VCaP (cell line): ENCODE results near the gene TEAD1.

ENCODE experiments used
- H3K27ac ChIP-seq: fragments of 450-650 bp; 2 replicates; pipeline ENCODE4 v1.5.1; 2017
- TF ChIP-seq, protein P1 (sequence below): fragments of 450-650 bp; conservative IDR thresholded peaks from 2 replicates; pipeline ENCODE4 v1.5.1; 2017; ENCODE audit warnings: mild to moderate bottlenecking, moderate library complexity

TEAD1 gene

DNA sequence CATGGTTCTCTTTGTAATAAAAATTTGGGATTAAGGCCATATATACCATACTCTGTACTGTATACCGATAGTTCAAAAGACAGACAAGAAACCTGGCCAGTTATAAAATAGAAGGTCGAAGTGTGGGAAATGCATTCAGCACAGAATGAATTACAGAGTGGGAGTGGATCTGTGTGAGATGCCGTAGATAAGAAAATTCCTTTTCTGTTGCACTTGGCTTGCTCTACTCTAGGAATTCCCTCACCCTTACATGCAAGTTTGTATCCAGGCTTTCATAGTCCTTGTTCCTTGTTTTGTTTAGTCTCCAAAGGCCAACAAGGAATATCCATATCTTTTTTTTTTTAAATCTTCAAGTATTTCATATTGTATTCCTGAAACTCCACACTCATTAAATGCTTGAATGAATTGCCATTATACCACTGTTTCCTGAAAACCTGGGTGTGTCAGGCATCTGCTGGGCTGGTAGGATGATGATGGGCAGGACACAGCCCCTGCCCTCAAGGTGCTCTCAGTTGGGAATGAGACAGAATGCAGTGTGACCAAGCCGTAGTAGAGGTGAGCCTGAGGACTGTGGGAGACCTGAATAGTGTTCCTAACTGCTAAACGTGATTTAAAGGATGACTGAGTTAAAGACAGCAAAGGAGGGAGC lies 53.5 kb downstream of the TEAD1 start:
- no peak overlapping the region for H3K27ac ChIP-seq
- TF ChIP-seq, protein P1, sequence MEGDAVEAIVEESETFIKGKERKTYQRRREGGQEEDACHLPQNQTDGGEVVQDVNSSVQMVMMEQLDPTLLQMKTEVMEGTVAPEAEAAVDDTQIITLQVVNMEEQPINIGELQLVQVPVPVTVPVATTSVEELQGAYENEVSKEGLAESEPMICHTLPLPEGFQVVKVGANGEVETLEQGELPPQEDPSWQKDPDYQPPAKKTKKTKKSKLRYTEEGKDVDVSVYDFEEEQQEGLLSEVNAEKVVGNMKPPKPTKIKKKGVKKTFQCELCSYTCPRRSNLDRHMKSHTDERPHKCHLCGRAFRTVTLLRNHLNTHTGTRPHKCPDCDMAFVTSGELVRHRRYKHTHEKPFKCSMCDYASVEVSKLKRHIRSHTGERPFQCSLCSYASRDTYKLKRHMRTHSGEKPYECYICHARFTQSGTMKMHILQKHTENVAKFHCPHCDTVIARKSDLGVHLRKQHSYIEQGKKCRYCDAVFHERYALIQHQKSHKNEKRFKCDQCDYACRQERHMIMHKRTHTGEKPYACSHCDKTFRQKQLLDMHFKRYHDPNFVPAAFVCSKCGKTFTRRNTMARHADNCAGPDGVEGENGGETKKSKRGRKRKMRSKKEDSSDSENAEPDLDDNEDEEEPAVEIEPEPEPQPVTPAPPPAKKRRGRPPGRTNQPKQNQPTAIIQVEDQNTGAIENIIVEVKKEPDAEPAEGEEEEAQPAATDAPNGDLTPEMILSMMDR: no peak

GRCh38 chr11:12728417-12728816 lies 54.2 kb downstream of the TEAD1 start:
- TF ChIP-seq, protein P1: no peak

GRCh38 chr11:12729941-12730340 lies 55.7 kb downstream of the TEAD1 start:
- H3K27ac ChIP-seq: no peak overlapping the region
- TF ChIP-seq, protein P1: no peak

More at GRCh38 chr11:12728417-12728816, 54.2 kb downstream of the TEAD1 start:
- H3K27ac ChIP-seq: no peak overlapping the region

- TF ChIP-seq, protein P1: no peak
- H3K27ac ChIP-seq: no peak overlapping the region
Measured at GRCh38 chr11:12731841-12732336, 57.7 kb downstream of the TEAD1 start.

- no peak overlapping the region for H3K27ac ChIP-seq
- TF ChIP-seq, protein P1: no peak
Measured at GRCh38 chr11:12733091-12733490, 58.9 kb downstream of the TEAD1 start.

GRCh38 chr11:12734625-12735024 lies 60.4 kb downstream of the TEAD1 start:
- TF ChIP-seq, protein P1: no peak
- no peak overlapping the region for H3K27ac ChIP-seq

DNA sequence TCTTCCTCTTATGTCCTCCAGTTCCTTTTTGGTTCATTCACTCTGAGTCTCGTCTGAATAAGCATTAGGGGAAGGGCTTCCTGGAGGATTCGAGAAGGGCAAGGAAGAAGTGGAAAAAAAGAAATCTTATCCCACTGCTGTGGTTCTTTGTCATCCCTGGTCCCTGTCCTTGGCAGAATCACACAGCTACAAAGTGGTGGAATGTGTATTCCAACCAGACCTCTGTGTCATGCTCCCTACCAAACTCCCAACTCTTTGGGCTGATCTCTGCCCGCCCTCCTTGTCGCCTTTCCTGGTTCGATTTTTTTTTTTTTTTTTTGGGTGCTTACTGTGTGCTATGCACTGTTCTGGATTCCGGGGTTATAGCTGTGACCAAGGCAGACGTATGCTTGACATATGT lies 61.0 kb downstream of the TEAD1 start:
- no peak overlapping the region for H3K27ac ChIP-seq
- TF ChIP-seq, protein P1: no peak
